Neuronal stem cell (in vitro differentiated cells): ENCODE results near the gene PSMG1.

Experiments used
- DNase-seq: peaks from one replicate; pipeline ENCODE4 v3.0.0-alpha.2; 2013; ENCODE audit warnings: low spot score
- H2AFZ ChIP-seq: one replicate; pipeline ENCODE4 v1.6.1; 2013; ENCODE audit warnings: mild to moderate bottlenecking, low read length, inconsistent platforms
- H2AK5ac ChIP-seq: 2 replicates; pipeline ENCODE4 v1.6.1; 2013; ENCODE audit warnings: low read depth, mild to moderate bottlenecking, inconsistent platforms, low read length, moderate library complexity, mixed read lengths
- H2BK120ac ChIP-seq: 2 replicates; pipeline ENCODE4 v1.6.1; 2013; ENCODE audit warnings: low read depth, mild to moderate bottlenecking, inconsistent platforms, low read length, moderate library complexity, mixed read lengths
- H2BK12ac ChIP-seq: one replicate; pipeline ENCODE4 v1.6.1; 2013; ENCODE audit warnings: low read length, inconsistent platforms
- H2BK15ac ChIP-seq: 2 replicates; pipeline ENCODE4 v1.6.1; 2013; ENCODE audit warnings: mild to moderate bottlenecking, low read length, inconsistent platforms, mixed read lengths
- H2BK5ac ChIP-seq: one replicate; pipeline ENCODE4 v1.6.1; 2013; ENCODE audit warnings: inconsistent platforms, mild to moderate bottlenecking, low read length, moderate library complexity
- H3K14ac ChIP-seq: one replicate; pipeline ENCODE4 v1.6.1; 2013; ENCODE audit warnings: low read length, inconsistent platforms
- H3K18ac ChIP-seq: 2 replicates; pipeline ENCODE4 v1.6.1; 2013; ENCODE audit warnings: low read length, inconsistent platforms
- H3K23ac ChIP-seq: 2 replicates; pipeline ENCODE4 v1.6.1; 2013; ENCODE audit warnings: low read depth, mild to moderate bottlenecking, mixed read lengths, low read length, inconsistent platforms; ENCODE audit not compliant: poor library complexity
- H3K27ac ChIP-seq: replicated peaks from 3 replicates; pipeline ENCODE4 v1.5.1; 2013; ENCODE audit warnings: low read length, inconsistent platforms
- H3K27me3 ChIP-seq, 3 experiments: 2 replicates each; pipeline ENCODE4 v1.6.1; 2013; ENCODE audit warnings: low read length in 3 of 3, mild to moderate bottlenecking in 2 of 3, inconsistent platforms in 1 of 3, low read depth in 1 of 3, mixed read lengths in 1 of 3, moderate library complexity in 1 of 3; ENCODE audit not compliant: control insufficient read depth in 3 of 3, insufficient read depth in 3 of 3
- H3K36me3 ChIP-seq, 2 donors: replicated peaks in 1 of 2; 2 replicates each; pipeline ENCODE4 v1.6.1; 2013; ENCODE audit warnings: low read length in 2 of 2; ENCODE audit not compliant: control insufficient read depth in 2 of 2, insufficient read depth in 2 of 2
- H3K4ac ChIP-seq: 2 replicates; pipeline ENCODE4 v1.6.1; 2013; ENCODE audit warnings: inconsistent platforms, mild to moderate bottlenecking, low read length, moderate library complexity
- H3K4me1 ChIP-seq, 2 donors: 1 replicate in 1 of 2; 2 replicates in 1 of 2; pipeline ENCODE4 v1.6.1; 2013; ENCODE audit warnings: low read length in 2 of 2, low read depth in 1 of 2; ENCODE audit not compliant: control insufficient read depth in 2 of 2, insufficient read depth in 1 of 2
- H3K4me2 ChIP-seq: one replicate; pipeline ENCODE4 v1.6.1; 2013; ENCODE audit warnings: mild to moderate bottlenecking, low read length, inconsistent platforms; ENCODE audit not compliant: insufficient read depth, poor library complexity, severe bottlenecking
- H3K4me3 ChIP-seq, 2 donors: 2 replicates each; pipeline ENCODE4 v1.5.1; 2013; ENCODE audit warnings: low read length in 2 of 2, mild to moderate bottlenecking in 2 of 2, inconsistent platforms in 1 of 2, moderate library complexity in 1 of 2
- H3K79me1 ChIP-seq: one replicate; pipeline ENCODE4 v1.6.1; 2013; ENCODE audit warnings: low read depth, mild to moderate bottlenecking, inconsistent platforms, low read length, moderate library complexity
- H3K9ac ChIP-seq: one replicate; pipeline ENCODE4 v1.6.1; 2013; ENCODE audit warnings: mild to moderate bottlenecking, low read depth, low read length, inconsistent platforms; ENCODE audit not compliant: poor library complexity
- H3K9me3 ChIP-seq, 2 donors: replicated peaks in 1 of 2; 2 replicates each; pipeline versions ENCODE3 to v1.6.1; 2013; ENCODE audit warnings: low read length in 2 of 2, mild to moderate bottlenecking in 2 of 2, inconsistent platforms in 1 of 2, low read depth in 1 of 2, mixed read lengths in 1 of 2, moderate library complexity in 1 of 2; ENCODE audit not compliant: control insufficient read depth in 2 of 2, insufficient read depth in 1 of 2
- H4K8ac ChIP-seq: one replicate; pipeline ENCODE4 v1.6.1; 2013; ENCODE audit warnings: low read depth, mild to moderate bottlenecking, inconsistent platforms, low read length, moderate library complexity
- H4K91ac ChIP-seq: one replicate; pipeline ENCODE4 v1.6.1; 2013; ENCODE audit warnings: low read length, low read depth, mild to moderate bottlenecking, inconsistent platforms; ENCODE audit not compliant: poor library complexity
- WGBS, 2 donors: extraction: QIAGEN DNeasy Blood & Tissue Kit; methylation state at CpG; one replicate each; pipeline ENCODE4 v1.1.7; 2013; ENCODE audit warnings: missing lambda C conversion rate in 2 of 2, mixed read lengths in 1 of 2; ENCODE audit not compliant: insufficient read length in 2 of 2, insufficient replicate concordance in 1 of 2; ENCODE audit errors: extremely low coverage in 2 of 2; 5-methylcytosine and 5-hydroxymethylcytosine counted together

The PSMG1 gene

DNA sequence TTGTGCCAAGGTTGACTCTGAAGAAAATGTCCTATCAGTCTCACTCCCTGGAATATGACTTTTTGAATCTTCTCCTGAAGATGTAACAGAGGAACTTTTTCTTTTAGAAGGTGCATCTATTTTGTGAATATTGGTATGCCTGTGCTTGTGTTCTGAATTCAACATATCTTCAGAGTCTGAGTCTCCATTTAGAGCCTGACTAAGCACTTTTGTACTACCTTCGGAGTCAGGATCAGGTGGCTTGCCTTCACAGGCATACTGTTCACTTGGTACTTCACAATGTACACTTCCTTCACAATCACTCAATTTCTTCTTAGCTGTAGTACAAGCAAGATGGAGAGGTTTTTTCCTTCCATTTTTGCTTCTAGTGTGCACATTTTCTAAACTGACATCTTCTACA is 13.6 kb upstream of the PSMG1 start:
- no peak for DNase-seq
- no peaks in the 10 kb centered on the region for H3K27me3 ChIP-seq
- H3K36me3 ChIP-seq, result peaks cover 17 to 100% of the 10 kb centered on the region in 2 donors
- no peaks in the 10 kb centered on the region for H3K9me3 ChIP-seq
- no peak overlapping the region for H2BK15ac ChIP-seq
- H4K8ac ChIP-seq, result no peak overlapping the region
- no peak overlapping the region for H2AK5ac ChIP-seq
- H3K4me1 ChIP-seq, result no peaks in the 10 kb centered on the region
- H3K4me2 ChIP-seq, result no peak overlapping the region
- no peak overlapping the region for H2BK12ac ChIP-seq
- H2AFZ ChIP-seq, result no peak overlapping the region
- no peak overlapping the region for H3K23ac ChIP-seq
- no peak overlapping the region for H3K4me3 ChIP-seq
- no peak overlapping the region for H3K4ac ChIP-seq
- no peak overlapping the region for H3K27ac ChIP-seq
- no peak overlapping the region for H2BK120ac ChIP-seq
- WGBS, 2 donors, result no CpG with 5 or more reads among the region's 1 CpG
- no peak overlapping the region for H3K14ac ChIP-seq
- H3K9ac ChIP-seq, result no peak overlapping the region
- H3K18ac ChIP-seq, result no peak overlapping the region
- no peak overlapping the region for H4K91ac ChIP-seq
- H3K79me1 ChIP-seq, result no peaks in the 10 kb centered on the region
- no peak overlapping the region for H2BK5ac ChIP-seq

DNA sequence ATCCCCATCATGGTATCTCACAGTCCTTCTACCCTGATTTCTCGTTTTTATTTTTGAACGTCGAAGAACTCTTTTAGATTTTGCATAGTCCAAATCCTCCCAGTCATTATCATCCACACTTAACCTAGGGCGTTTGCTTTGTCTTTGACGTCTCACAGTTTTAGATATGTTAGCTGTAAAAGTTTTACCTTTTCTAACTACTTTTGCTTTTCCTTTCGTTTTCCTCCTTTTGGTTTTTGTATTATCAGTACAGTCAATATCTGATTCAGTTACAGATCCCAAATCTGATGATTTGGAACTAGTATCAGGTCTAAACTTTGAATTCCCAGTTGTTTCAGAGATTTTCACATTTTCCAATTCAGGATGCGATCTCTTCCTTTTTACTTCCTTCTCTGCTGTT is 13.1 kb upstream of the PSMG1 start:
- H3K4ac ChIP-seq, result no peak overlapping the region
- DNase-seq, result no peak
- H3K14ac ChIP-seq, result no peak overlapping the region
- H3K79me1 ChIP-seq, result no peaks in the 10 kb centered on the region
- no peak overlapping the region for H4K91ac ChIP-seq
- no peak overlapping the region for H3K4me2 ChIP-seq
- no peak overlapping the region for H2BK5ac ChIP-seq
- H3K23ac ChIP-seq, result no peak overlapping the region
- no peak overlapping the region for H3K9ac ChIP-seq
- H3K27ac ChIP-seq, result no peak overlapping the region
- H3K18ac ChIP-seq, result no peak overlapping the region
- no peaks in the 10 kb centered on the region for H3K4me1 ChIP-seq
- H3K9me3 ChIP-seq, result no peaks in the 10 kb centered on the region
- H4K8ac ChIP-seq, result no peak overlapping the region
- no peak overlapping the region for H2BK12ac ChIP-seq
- H3K4me3 ChIP-seq, result no peak overlapping the region
- H2BK15ac ChIP-seq, result no peak overlapping the region
- H3K27me3 ChIP-seq, result no peaks in the 10 kb centered on the region
- no peak overlapping the region for H2BK120ac ChIP-seq
- no peak overlapping the region for H2AK5ac ChIP-seq
- no peak overlapping the region for H2AFZ ChIP-seq
- WGBS, 2 donors, result no CpG with 5 or more reads among the region's 7 CpGs
- H3K36me3 ChIP-seq, result peaks cover 17 to 100% of the 10 kb centered on the region in 2 donors

DNA sequence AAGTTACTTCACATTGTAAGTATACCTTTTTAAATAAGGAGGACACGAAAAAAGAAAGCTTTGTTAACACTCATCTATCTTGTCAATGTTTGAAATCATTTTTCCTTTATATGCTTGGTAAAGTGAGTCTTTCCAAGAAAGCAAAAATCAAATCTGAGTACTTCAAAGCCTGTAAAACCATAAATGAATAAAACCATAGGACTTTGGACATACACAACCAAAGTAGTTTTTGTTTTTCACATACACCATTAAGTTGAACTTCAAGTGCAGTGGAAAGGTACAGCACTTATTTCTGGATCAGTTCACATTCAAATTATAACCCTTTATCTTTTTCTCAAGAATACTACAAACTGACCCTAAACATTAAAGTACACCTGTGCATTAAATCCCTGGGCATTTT is 10.1 kb upstream of the PSMG1 start:
- Histone ChIP-seq H4K8ac (no peak overlapping the region), H2BK12ac (no peak overlapping the region), H2BK120ac (no peak overlapping the region), H3K4me2 (no peak overlapping the region), H3K27me3 (no peaks in the 10 kb centered on the region), H3K4me1 (no peaks in the 10 kb centered on the region), H3K27ac (no peak overlapping the region), H3K23ac (no peak overlapping the region), H3K4ac (no peak overlapping the region), H3K79me1 (no peaks in the 10 kb centered on the region), H3K14ac (no peak overlapping the region), H3K9me3 (no peaks in the 10 kb centered on the region), H3K18ac (no peak overlapping the region), H3K36me3 (peaks cover 8 to 78% of the 10 kb centered on the region in 2 donors), H2AFZ (no peak overlapping the region), H4K91ac (no peak overlapping the region), H3K4me3 (no peak overlapping the region), H2BK15ac (no peak overlapping the region), H2BK5ac (no peak overlapping the region), H3K9ac (no peak overlapping the region), H2AK5ac (no peak overlapping the region)
- DNase-seq, result no peak
- WGBS, 2 donors, result no CpG with 5 or more reads among the region's 1 CpG

DNA sequence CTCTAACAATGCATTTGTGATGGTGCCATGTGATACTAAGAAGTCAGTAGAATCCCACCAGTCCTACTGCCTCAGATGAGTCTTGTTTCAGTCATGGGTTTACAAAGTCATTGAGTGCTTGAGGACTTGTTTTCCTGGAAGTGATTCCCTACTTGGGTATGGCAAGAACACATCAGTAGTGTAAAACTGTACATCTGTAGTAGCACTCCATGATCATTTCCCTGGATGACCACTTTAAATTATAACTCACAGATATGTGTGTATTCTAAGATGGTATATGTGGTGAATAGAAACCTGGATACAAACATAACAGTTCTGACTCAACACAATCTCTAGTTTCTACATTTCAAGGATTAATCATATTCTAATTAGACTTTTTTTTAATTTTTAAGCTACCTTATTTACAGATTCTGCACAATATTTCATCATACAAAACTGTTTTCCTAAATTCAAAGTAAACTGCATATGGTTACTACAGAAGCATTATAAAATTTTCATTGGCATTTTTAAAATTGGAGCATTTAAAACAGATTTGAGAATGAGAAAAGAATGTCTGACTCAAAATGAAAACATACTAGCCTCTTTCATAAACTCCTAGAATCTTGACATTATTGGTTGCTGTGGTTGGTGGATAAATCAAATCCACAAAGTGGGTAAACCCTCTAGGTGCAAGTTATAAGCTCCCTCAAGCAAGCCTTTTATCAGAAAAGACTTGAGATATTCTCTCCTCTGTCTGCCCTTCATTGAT is 6.8 kb upstream of the PSMG1 start:
- Histone ChIP-seq H3K36me3 (peaks cover 0 to 45% of the 10 kb centered on the region in 2 donors), H4K8ac (no peak overlapping the region), H3K18ac (no peak overlapping the region), H2AK5ac (no peak overlapping the region), H3K14ac (no peak overlapping the region), H3K4me1 (no peaks in the 10 kb centered on the region), H3K23ac (no peak overlapping the region), H4K91ac (no peak overlapping the region), H2BK5ac (no peak overlapping the region), H2AFZ (no peak overlapping the region), H3K27me3 (no peaks in the 10 kb centered on the region), H2BK12ac (no peak overlapping the region), H3K9ac (no peak overlapping the region), H3K79me1 (no peaks in the 10 kb centered on the region), H3K9me3 (no peaks in the 10 kb centered on the region), H2BK15ac (no peak overlapping the region), H3K4me2 (no peak overlapping the region), H3K4ac (no peak overlapping the region), H3K4me3 (no peak overlapping the region), H3K27ac (no peak overlapping the region), H2BK120ac (no peak overlapping the region)
- DNase-seq, result no peak
